LoVo (cell line): ENCODE results near the gene LDB2.
"Not testable (repeated sequence)": the region's sequence is repeated elsewhere in the genome, so short reads cannot be mapped to it uniquely, and the experiment has no call there.

Experiments used
- DNase-seq: peaks from one replicate; pipeline ENCODE4 v3.0.0-alpha.2; 2016; ENCODE audit warnings: low spot score

The LDB2 gene

GRCh38 chr4:16897991-16898827, at the start of gene LDB2:
Gene LDB2 (minus strand): TSS chr4:16898645.
- DNase-seq, result no peak

- DNase-seq, result no peak
Measured at GRCh38 chr4:16942491-16942890, 44.0 kb upstream of the LDB2 start.

GRCh38 chr4:16939178-16939577, 40.7 kb upstream of the LDB2 start:
- no peak for DNase-seq

- DNase-seq, result no peak
Measured at GRCh38 chr4:16938512-16939040, 40.1 kb upstream of the LDB2 start.

- no peak for DNase-seq
Measured at GRCh38 chr4:16931339-16932305, 33.2 kb upstream of the LDB2 start.

DNA sequence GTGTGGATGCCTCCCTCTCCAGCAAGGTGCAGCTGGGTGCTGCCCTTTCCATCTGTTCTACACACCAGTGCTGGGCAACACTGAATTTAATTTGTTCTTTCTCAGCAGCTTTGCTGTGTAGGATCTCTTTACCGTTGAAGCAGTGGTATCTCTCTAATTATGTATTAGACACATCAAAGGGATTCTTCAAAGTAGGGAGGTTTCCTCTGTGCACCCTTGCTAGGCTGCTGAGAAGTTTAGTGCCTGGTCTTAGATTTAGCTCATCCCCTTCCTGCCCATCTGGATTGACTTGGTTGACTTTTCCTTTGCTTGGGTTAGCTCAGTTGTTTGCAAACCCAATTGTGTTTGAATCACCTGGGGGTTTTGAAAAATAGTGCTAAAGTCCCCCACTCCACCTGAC, 27.8 kb upstream of the LDB2 start:
- no peak for DNase-seq

GRCh38 chr4:16918716-16919115, 20.3 kb upstream of the LDB2 start:
- not testable (repeated sequence) for DNase-seq

DNA sequence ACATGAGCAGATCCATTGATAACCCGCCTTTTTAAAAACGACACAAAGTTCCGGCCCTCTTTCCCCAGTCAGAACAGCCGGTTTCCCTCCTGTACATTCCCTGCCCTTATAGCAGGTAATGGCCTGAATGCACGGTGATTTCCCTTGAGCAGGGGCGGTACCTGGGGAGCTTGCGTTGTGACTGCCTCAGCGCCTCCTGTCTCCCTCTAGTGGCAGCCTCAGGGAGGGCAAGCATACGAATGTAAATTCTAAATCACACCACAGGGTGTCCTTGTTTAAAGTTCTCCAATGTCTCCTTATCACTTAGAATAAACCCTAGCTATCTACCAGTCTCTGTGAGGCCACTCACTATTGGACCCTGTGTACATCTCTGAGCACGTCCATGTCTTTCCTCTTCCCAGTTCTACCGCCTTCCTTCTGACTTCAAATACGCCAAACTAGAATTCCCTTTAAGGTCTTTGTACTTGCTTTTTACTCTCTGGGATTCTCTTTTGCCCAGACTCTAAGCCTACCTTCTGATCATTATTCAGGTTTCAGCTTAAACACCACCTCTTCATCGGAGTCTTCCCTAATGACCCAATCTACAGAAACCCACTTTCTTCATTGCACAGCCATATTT, 18.4 kb upstream of the LDB2 start:
- peak; percentile 61 for DNase-seq

DNA sequence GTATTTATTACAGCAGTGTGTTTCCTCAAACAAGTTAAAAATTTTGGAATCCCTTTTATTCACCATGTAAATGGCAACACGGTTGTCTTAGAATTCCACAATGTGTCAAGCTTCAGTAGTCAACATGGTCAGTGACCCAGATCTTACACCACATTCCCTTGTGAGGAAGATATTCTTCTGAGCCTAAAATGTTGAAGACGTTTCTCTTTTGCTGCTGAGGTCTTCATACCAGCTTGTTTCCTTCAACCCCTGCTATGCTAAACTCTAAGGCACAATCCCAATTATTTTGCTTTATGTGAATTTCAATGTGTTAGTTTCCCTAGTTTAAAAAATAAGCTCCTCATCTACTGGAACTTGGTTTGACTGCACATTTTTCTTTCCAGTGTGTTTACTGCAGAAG, 17.6 kb upstream of the LDB2 start:
- no peak for DNase-seq

- DNase-seq, result no peak
Measured at GRCh38 chr4:16914208-16914607, 15.8 kb upstream of the LDB2 start.

- DNase-seq, result no peak
Measured at GRCh38 chr4:16912896-16913295, 14.5 kb upstream of the LDB2 start.

- DNase-seq, result no peak
Measured at GRCh38 chr4:16909281-16909680, 10.8 kb upstream of the LDB2 start.

- no peak for DNase-seq
Measured at GRCh38 chr4:16908377-16909021, 10.1 kb upstream of the LDB2 start.

- no peak for DNase-seq
Measured at GRCh38 chr4:16900325-16900724, 1.9 kb upstream of the LDB2 start.

- no peak for DNase-seq
Measured at GRCh38 chr4:16896881-16897750, 1.3 kb downstream of the LDB2 start.

DNA sequence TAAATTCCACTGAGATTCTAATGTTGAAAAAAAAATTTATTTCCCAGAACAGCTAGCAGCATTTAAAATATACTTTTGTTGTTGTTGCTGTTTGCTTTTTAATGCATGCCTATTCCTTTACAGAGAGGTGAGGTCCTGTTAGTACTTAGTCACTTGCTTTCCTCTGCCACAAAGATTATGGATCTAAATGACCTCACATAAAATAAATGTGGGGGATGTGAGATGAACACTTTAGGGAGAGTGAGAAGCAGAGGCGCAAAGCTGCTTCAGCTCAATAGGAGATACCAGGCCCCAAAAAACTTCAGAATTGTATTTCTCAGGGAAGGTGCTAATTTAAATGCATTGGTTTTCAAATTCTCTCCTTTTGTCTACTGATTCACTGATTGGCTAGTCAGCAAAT, 4.0 kb downstream of the LDB2 start:
- DNase-seq, result no peak

DNA sequence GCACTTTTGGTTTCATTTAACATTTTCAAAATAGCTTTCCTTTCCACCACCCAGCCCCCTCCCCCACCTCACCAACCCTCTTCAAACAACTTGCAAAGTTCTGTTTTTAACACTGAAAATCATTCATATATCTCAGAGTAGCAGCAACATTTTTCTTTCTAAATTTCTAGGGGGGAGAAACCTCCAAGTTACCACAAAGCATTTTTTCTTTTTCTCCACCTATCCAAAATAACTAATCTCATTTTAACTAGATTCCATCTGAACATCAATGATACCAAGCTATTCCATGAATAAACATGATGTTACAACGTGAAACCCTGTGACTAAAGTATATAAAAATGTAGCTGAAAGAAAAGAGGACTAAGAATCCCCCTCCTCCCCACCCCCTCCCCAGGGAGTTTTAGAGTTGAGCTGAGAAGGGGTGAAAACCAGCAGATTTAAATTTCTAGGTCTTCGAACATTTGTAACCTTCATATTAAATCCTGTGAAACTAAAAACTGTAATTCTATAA, 5.2 kb downstream of the LDB2 start:
- DNase-seq, result no peak

DNA sequence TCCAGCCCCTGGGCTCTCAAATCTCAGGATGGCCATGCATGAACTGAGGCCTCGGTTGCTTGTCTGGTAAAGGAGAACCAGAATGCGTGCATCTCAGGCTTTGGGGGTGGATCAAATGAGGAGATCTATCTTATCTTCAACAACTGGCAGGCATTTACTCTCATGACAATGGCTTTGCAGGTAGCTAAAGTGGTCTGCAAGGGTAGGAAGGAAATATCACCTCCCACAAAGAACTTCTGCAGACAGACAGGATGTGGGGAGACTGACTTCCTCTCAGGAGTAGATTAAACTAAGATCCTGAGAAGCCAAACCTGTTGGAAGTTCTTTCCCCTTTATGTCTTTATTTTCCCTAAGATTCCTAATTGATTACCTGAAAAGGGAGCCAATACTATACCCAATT, 7.8 kb downstream of the LDB2 start:
- DNase-seq, result no peak

DNA sequence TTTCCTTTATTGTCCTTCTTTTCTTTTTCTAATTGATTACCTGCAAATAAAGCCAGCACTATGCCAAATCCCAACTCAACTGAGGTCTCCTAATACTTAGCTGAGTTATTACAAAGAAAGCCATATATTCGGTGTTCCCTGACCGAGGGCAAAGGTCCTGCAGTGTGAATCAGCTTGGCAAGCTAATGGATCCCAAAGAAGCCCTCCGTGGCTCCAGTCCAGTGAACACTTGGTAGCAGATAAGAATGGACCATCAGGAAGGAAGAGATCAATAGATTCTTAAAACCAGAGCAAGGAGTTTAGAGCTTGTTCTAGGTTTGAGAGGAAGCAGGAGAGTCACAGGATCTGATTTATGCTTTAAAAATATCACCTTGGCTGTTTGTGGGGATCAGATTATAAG, 8.5 kb downstream of the LDB2 start:
- no peak for DNase-seq

- DNase-seq, result no peak
Measured at GRCh38 chr4:16887887-16888286, 10.6 kb downstream of the LDB2 start.
